ELR (cell line): ENCODE measurements around the gene BTBD17.

ENCODE experiments used
- DNase-seq: peaks from one replicate; pipeline ENCODE4 v3.0.0-alpha.2; 2015; ENCODE audit warnings: low read depth

Gene BTBD17

GRCh38 chr17:74335529-74336062, 26.1 kb downstream of the BTBD17 start:
- no peak for DNase-seq

- DNase-seq = no peak
These were observed 27.2 kb downstream of the BTBD17 start for GRCh38 chr17:74334393-74335039.

GRCh38 chr17:74332763-74333283, 28.8 kb downstream of the BTBD17 start:
- no peak for DNase-seq

- DNase-seq = no peak
These were observed 29.5 kb downstream of the BTBD17 start for GRCh38 chr17:74332017-74332650.

- DNase-seq = no peak
These were observed 31.2 kb downstream of the BTBD17 start for GRCh38 chr17:74330446-74330845.

GRCh38 chr17:74329378-74329777, 32.3 kb downstream of the BTBD17 start:
- DNase-seq = no peak

- DNase-seq = no peak
These were observed 33.2 kb downstream of the BTBD17 start for GRCh38 chr17:74328487-74328886.

- DNase-seq = no peak
These were observed 35.2 kb downstream of the BTBD17 start for GRCh38 chr17:74326506-74326905.

- DNase-seq = no peak
These were observed 35.8 kb downstream of the BTBD17 start, which contains the start of gene KIF19 for GRCh38 chr17:74325743-74326379. KIF19 (plus strand) TSS chr17:74326226; CDS start chr17:74326350, 124 bp downstream.

GRCh38 chr17:74325376-74325742, 36.3 kb downstream of the BTBD17 start:
- DNase-seq = no peak

GRCh38 chr17:74324521-74324920, 37.1 kb downstream of the BTBD17 start:
- no peak for DNase-seq

GRCh38 chr17:74318391-74318790, 43.3 kb downstream of the BTBD17 start:
- DNase-seq = no peak

- no peak for DNase-seq
These were observed 44.6 kb downstream of the BTBD17 start for GRCh38 chr17:74317071-74317470.

GRCh38 chr17:74316220-74316619, 45.4 kb downstream of the BTBD17 start:
- no peak for DNase-seq

- DNase-seq = no peak
These were observed 46.8 kb downstream of the BTBD17 start for GRCh38 chr17:74314877-74315276.

GRCh38 chr17:74309902-74310301, 51.8 kb downstream of the BTBD17 start:
- no peak for DNase-seq

GRCh38 chr17:74307984-74308773, 53.5 kb downstream of the BTBD17 start:
- DNase-seq = no peak
